CD4-positive, alpha-beta T cell treated with Interleukin-4 for 1 hour (primary cell): ENCODE results near the gene SLC8A2.
"Not testable (repeated sequence)": the region's sequence is repeated elsewhere in the genome, so short reads cannot be mapped to it uniquely, and the experiment has no call there.

ENCODE experiments used
- DNase-seq, 2 donors: peaks; one replicate each; pipeline ENCODE4 v3.0.0-alpha.2; 2020 to 2022

SLC8A2 gene

DNA sequence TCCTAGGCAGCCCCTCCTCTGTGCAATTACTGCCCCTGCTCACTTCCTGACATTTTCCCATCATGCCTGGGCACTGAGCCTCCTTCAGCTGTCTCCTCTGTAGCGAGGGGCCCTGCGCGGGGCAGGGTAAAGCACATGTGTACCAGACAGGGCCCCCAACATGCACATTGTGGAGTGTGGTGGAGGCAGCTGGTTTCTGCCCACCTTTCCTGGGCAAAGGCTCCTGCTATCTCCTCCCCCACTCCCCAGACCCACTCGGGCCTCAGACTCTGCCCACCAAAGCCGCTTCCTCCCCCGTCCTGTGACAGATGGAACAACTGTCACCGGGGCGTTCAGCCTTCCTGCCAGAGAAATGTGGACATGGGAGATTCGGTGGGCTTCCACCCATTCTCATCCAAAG is 15.2 kb upstream of the SLC8A2 start:
- no peak for DNase-seq

- DNase-seq, result not testable (repeated sequence)
Measured at GRCh38 chr19:47486220-47486619, 14.5 kb upstream of the SLC8A2 start.

DNA sequence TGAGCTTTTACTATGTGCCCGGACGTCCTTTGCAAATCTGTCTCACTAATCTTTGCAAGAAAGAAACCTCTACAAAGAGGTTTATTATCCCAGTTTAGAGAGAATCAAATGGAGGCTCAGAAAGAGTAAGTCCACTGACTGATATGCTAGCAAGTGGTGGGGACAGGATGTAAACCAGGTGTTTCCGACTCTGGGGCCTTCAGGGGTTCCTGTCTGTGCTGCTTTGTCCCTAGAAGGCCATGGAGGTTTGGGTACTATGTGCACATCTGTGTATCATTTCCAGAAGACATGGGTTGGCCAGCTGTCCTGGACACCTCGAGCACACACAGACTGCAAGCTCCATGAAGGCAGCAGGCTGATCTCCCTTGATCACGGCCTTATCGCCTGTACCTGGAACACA is 13.5 kb upstream of the SLC8A2 start:
- DNase-seq, result no peak

GRCh38 chr19:47483800-47484690 is 12.4 kb upstream of the SLC8A2 start, which contains the start of gene KPTN:
Gene KPTN, minus strand, starts transcription at chr19:47484219. Its CDS starts 59 bp downstream, at chr19:47484160.
- peak; percentile 90 to 91 for DNase-seq

GRCh38 chr19:47483200-47483599 is 11.5 kb upstream of the SLC8A2 start:
- DNase-seq, result no peak

DNA sequence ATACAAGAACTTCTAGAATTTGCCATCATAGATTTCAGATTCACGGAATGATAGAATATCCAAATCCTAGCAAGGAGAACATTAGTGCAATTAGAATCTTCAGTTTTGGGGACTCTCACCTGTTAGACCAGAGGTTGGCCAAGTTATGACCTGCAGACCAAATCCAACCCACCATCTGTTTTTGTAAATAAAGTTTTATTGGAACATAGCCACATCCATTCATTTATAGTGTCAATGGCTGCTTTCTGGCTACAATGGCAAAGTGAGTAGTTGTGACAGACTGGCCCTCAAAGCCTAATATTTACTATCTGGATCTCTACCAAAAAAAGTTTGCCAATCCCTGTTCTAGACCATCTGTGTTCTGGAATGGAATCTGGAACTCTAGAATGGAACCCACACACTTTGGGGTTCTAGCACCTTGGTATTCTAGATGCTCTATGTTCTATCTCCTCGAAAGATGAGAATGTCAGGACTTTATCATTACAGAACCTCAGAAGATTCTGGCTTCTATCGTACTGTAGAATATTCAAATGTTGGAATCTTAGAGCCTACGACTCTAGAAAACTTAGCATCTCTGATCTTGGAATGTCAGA is 9.9 kb upstream of the SLC8A2 start:
- no peak for DNase-seq

GRCh38 chr19:47480658-47481057 is 9.0 kb upstream of the SLC8A2 start:
- DNase-seq, result no peak

- no peak for DNase-seq
Measured at GRCh38 chr19:47479701-47480503, 8.2 kb upstream of the SLC8A2 start.

DNA sequence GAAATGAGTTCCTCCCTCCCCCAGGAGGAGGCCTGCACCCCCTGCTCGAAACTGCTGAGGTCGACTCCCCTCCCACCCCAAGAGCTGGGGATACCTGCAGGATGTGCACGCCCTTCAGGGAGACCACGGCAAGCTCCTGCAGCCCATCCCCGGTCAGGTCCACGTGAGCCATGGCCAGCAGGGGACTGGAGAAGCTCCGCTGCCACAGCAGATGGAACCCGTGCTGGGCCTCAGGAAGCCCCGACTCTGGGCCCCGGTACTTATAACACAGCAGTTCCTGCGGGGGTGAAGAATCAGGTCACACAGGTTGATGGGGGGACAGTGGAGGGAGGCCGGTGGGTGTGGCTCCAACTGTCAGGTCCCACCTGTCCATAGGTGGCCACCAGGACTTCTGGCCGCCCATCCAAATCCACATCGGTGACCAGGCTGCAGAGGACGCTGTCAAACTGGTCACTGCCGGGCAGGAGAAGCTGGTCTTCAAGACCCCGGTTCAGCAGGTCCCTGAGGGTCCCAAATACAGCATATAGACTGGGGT is 4.8 kb upstream of the SLC8A2 start:
- DNase-seq, result no peak

GRCh38 chr19:47475465-47475864 is 3.8 kb upstream of the SLC8A2 start:
- no peak for DNase-seq

DNA sequence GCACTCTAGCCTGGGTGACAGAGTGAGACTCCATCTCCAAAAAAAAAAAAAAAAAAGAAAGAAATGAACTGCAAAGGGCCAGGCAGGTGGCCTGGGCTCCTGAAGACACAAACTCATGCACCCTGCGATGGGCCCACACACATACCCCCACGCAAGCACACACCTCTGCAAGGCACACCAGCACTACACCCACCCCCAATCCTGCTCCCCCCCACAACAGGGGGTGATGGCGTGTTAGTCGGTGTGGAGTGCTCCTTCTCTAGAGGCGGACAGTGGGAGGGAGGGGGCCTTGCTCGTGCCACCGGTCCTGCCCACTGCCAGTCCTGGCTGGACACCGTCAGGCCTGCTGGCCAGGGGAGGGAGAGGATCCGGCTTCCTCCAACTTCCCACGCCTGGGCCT is 1.6 kb upstream of the SLC8A2 start:
- DNase-seq, result no peak

DNA sequence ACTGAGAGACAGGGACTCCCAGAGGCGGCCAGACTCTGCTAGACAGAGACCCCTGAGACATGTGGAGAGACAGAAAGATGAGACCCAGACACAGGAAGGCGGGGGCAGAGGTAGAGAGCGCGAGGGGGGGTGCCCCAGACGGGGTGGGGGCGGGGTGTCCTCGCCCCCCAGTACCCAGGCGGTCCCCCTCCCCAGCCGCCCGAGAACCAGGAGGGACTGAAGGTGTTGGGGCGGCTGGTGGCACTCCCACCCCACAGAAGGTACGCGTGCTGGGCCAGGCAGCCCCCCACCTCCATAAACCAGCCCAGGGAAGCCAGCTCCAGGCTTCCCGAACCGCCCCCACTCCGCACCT is 336 bp downstream of the SLC8A2 start:
- DNase-seq, result no peak

- no peak for DNase-seq
Measured at GRCh38 chr19:47470447-47471195, 1.1 kb downstream of the SLC8A2 start.

DNA sequence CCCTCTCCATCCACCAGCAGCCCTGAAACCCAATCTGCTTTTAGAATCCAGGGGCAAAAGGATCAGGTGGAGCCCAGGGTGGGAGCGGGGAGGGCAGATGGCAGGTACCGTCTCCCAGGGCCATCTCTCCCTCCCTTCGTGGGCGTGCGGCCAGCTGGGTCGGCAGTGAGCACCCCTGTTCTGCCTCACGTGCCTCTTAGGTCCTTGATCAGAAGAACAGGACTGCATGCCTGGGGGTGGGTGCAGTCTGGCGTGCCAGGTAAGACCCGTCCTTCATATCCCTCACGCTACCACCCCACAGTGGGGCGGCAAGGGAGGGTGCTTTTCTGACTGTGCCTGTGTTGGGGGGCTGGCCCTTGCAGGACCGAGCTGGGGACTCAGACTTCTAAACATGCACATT is 2.0 kb downstream of the SLC8A2 start:
- no peak for DNase-seq

GRCh38 chr19:47469363-47469700 is 2.4 kb downstream of the SLC8A2 start:
- DNase-seq, result no peak

- no peak for DNase-seq
Measured at GRCh38 chr19:47467914-47468313, 3.8 kb downstream of the SLC8A2 start.

DNA sequence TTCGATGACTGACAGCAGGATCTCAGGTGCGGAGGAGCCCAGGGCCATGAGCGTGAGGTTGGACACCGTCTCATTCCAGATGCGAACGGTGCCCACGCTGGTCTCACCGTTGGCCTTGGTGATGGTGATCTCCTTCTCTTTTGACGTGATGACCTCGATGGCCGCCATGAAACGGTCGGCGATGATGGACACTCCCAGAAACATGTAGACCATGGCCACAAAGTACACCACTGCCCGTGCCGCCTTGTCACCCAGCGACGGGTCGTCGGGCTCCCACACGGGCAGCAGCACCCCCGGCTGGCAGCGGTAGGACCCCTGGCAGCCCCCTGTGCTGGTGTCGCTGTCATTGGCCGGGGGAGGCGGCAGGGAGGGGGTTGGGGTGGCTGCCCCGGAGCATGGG is 5.7 kb downstream of the SLC8A2 start:
- DNase-seq, result no peak

- DNase-seq, result no peak
Measured at GRCh38 chr19:47464675-47465419, 6.8 kb downstream of the SLC8A2 start.

GRCh38 chr19:47461876-47462275 is 9.8 kb downstream of the SLC8A2 start:
- no peak for DNase-seq

DNA sequence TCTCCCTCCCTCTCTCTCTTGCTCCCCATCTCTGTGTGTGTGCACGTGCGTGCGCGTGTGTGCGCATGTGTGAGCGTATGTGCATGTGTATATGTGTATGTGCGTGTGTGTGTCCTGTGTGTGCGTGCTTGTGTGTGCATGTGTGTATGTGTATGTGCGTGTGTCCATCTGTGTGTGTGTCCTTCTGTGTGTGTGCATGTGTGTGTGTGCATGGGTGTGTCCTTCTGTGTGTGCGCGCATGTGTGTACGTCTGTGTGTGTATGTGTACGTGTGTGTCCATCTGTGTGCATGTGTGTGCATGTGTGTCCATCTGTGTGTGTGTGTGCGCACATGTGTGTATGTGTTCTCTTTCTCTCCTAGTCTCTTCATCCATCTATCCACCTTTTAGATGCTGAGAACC is 12.2 kb downstream of the SLC8A2 start:
- no peak for DNase-seq

- DNase-seq, result no peak
Measured at GRCh38 chr19:47458672-47459071, 13.0 kb downstream of the SLC8A2 start.
